ENCODE measurements around the gene ATP5F1E. TPM values are rescaled to one million over a fixed set of nuclear protein-coding genes. Genes with fewer than 3 reads are reported as not detected.

The ATP5F1E gene
- total and polyA plus RNA-seq, 2 donors from 2014 or later: 67.7 to 251 TPM

GRCh38 chr20:59017493-59018231, 14.5 kb downstream of the ATP5F1E start:
- TF ChIP-seq CTCF (IDR thresholded peaks at IDR 0.05; ENCODE audit: borderline replicate concordance, extremely low read depth, insufficient read depth): no peak
- no peak overlapping the region for H3K4me3 ChIP-seq (ENCODE audit: low read length in 3 of 3)
- no peaks in the 10 kb centered on the region for H3K9me3 ChIP-seq (ENCODE audit: control insufficient read depth in 2 of 3, insufficient read depth in 1 of 3, low read length in 3 of 3)
- H3K27me3 ChIP-seq (ENCODE audit: control insufficient read depth, insufficient read depth, low read length): no peaks in the 10 kb centered on the region
- peak in 1 of 5 donors; percentile 50 for DNase-seq
- no peak for FAIRE-seq
- no peak overlapping the region for H3K27ac ChIP-seq (ENCODE audit: low read depth in 2 of 2, low read length in 2 of 2)
- H3K4me1 ChIP-seq (ENCODE audit: control insufficient read depth in 2 of 3, insufficient read depth in 2 of 3, low read depth in 1 of 3, low read length in 3 of 3): no peaks in the 10 kb centered on the region
- intact Hi-C loops (cut with DNase I): no loop called here
- H3K9ac ChIP-seq (ENCODE audit: low read length in 3 of 3): no peak overlapping the region
- H3K36me3 ChIP-seq (ENCODE audit: control insufficient read depth in 2 of 3, insufficient read depth in 3 of 3, low read length in 3 of 3): no peaks in the 10 kb centered on the region

- no peak for FAIRE-seq
- Histone ChIP-seq H3K36me3 (ENCODE audit: control insufficient read depth in 2 of 3, insufficient read depth in 3 of 3, low read length in 3 of 3) (no peaks in the 10 kb centered on the region), H3K27ac (ENCODE audit: low read depth in 2 of 2, low read length in 2 of 2) (no peak overlapping the region), H3K27me3 (ENCODE audit: control insufficient read depth, insufficient read depth, low read length) (no peaks in the 10 kb centered on the region), H3K4me3 (ENCODE audit: low read length in 3 of 3) (no peak overlapping the region), H3K9me3 (ENCODE audit: control insufficient read depth in 2 of 3, insufficient read depth in 1 of 3, low read length in 3 of 3) (no peaks in the 10 kb centered on the region), H3K9ac (ENCODE audit: low read length in 3 of 3) (no peak overlapping the region), H3K4me1 (ENCODE audit: control insufficient read depth in 2 of 3, insufficient read depth in 2 of 3, low read depth in 1 of 3, low read length in 3 of 3) (no peaks in the 10 kb centered on the region)
- TF ChIP-seq CTCF (IDR thresholded peaks at IDR 0.05; ENCODE audit: borderline replicate concordance, extremely low read depth, insufficient read depth): no peak
- no peak for DNase-seq
- intact Hi-C loops (cut with DNase I): no loop called here
Measured at GRCh38 chr20:59016795-59017492, 15.2 kb downstream of the ATP5F1E start.

GRCh38 chr20:59015812-59016711, 16.1 kb downstream of the ATP5F1E start:
- Histone ChIP-seq H3K4me1 (ENCODE audit: control insufficient read depth in 2 of 3, insufficient read depth in 2 of 3, low read depth in 1 of 3, low read length in 3 of 3) (peaks cover 0 to 2% (median 0%) of the 10 kb centered on the region in 3 donors), H3K9me3 (ENCODE audit: control insufficient read depth in 2 of 3, insufficient read depth in 1 of 3, low read length in 3 of 3) (no peaks in the 10 kb centered on the region), H3K27me3 (ENCODE audit: control insufficient read depth, insufficient read depth, low read length) (no peaks in the 10 kb centered on the region), H3K9ac (ENCODE audit: low read length in 3 of 3) (no peak overlapping the region), H3K4me3 (ENCODE audit: low read length in 3 of 3) (no peak overlapping the region), H3K27ac (ENCODE audit: low read depth in 2 of 2, low read length in 2 of 2) (no peak overlapping the region), H3K36me3 (ENCODE audit: control insufficient read depth in 2 of 3, insufficient read depth in 3 of 3, low read length in 3 of 3) (no peaks in the 10 kb centered on the region)
- FAIRE-seq (no peak), DNase-seq (no peak)
- no peak for TF ChIP-seq CTCF (IDR thresholded peaks at IDR 0.05; ENCODE audit: borderline replicate concordance, extremely low read depth, insufficient read depth)
- intact Hi-C loops (cut with DNase I): no loop called here
